Prostate gland (tissue), 2 donors: ENCODE measurements around the gene SARNP. TPM values are rescaled to one million over a fixed set of nuclear protein-coding genes. Genes with fewer than 3 reads are reported as not detected.
"Not testable (repeated sequence)": the region's sequence is repeated elsewhere in the genome, so short reads cannot be mapped to it uniquely, and the experiment has no call there.

Source experiments
- DNase-seq: peaks from one replicate; pipeline ENCODE4 v3.0.0-alpha.2; 2019; ENCODE audit warnings: low spot score
- H3K27ac ChIP-seq, 2 donors: fragments of 200-600 bp; sonication (generic); 2 replicates each; pipeline ENCODE4 v1.5.1; 2017 to 2019
- H3K27me3 ChIP-seq: fragments of 200-600 bp; sonication (generic); replicated peaks from 2 replicates; pipeline ENCODE4 v1.5.1; 2019; ENCODE audit not compliant: insufficient read depth
- H3K36me3 ChIP-seq, 2 donors: fragments of 200-600 bp; sonication (generic); 1 replicate in 1 of 2; 2 replicates in 1 of 2; pipeline versions ENCODE4 v1.5.1 to v1.8.1; 2017 to 2019
- H3K4me1 ChIP-seq: fragments of 200-600 bp; sonication (generic); replicated peaks from 2 replicates; pipeline ENCODE4 v1.5.1; 2019
- H3K4me3 ChIP-seq, 2 donors: fragments of 200-600 bp; sonication (generic); 2 replicates each; pipeline ENCODE4 v1.5.1; 2017 to 2019
- H3K9me3 ChIP-seq: fragments of 200-600 bp; sonication (generic); 2 replicates; pipeline ENCODE4 v1.5.1; 2017
- POLR2A ChIP-seq: fragments of 450-650 bp; IDR thresholded peaks from one replicate; pipeline ENCODE4 v1.6.1; 2016; ENCODE audit warnings: antibody characterized with exemption, mild to moderate bottlenecking
- POLR2AphosphoS5 ChIP-seq: sonication (generic); formaldehyde crosslinking; IDR thresholded peaks from one replicate; pipeline ENCODE4 v1.6.1; 2017; ENCODE audit warnings: antibody characterized with exemption
- WGBS: methylation state at CpG from one replicate; pipeline ENCODE4 v1.1.5; 2018; 5-methylcytosine and 5-hydroxymethylcytosine counted together
- intact Hi-C: fragments of 100-400 bp; cut with DNase I; formaldehyde crosslinking; loops from one replicate; pipeline ENCODE4 v1.14.2; 2022
- total RNA-seq, 2 donors: library from RNA; depleted of rRNA; stranded (reverse); fragments of >200 nt; gene quantifications; one replicate each; pipeline ENCODE4 v1.1.0, GENCODE V29; 2016
- TF ChIP-seq, protein P1 (sequence below), 4 experiments: fragments of 200-600 bp in 2 of 4; fragments of 450-650 bp in 2 of 4; sonication (generic) in 2 of 4; IDR thresholded peaks; 1 replicate in 3 of 4; 2 replicates in 1 of 4; pipeline ENCODE4 v1.5.1; 2016 to 2019; ENCODE audit warnings: antibody characterized with exemption in 4 of 4, mild to moderate bottlenecking in 2 of 4, moderate library complexity in 2 of 4

Gene SARNP
- total RNA-seq, 2 donors from 2014 or later = 65.9 to 75.9 TPM

- TF ChIP-seq, protein P1, sequence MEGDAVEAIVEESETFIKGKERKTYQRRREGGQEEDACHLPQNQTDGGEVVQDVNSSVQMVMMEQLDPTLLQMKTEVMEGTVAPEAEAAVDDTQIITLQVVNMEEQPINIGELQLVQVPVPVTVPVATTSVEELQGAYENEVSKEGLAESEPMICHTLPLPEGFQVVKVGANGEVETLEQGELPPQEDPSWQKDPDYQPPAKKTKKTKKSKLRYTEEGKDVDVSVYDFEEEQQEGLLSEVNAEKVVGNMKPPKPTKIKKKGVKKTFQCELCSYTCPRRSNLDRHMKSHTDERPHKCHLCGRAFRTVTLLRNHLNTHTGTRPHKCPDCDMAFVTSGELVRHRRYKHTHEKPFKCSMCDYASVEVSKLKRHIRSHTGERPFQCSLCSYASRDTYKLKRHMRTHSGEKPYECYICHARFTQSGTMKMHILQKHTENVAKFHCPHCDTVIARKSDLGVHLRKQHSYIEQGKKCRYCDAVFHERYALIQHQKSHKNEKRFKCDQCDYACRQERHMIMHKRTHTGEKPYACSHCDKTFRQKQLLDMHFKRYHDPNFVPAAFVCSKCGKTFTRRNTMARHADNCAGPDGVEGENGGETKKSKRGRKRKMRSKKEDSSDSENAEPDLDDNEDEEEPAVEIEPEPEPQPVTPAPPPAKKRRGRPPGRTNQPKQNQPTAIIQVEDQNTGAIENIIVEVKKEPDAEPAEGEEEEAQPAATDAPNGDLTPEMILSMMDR (IDR thresholded peaks at IDR 0.05) = no peak
- TF ChIP-seq POLR2A (no peak), POLR2AphosphoS5 (no peak)
- Histone ChIP-seq H3K27ac (no peak overlapping the region), H3K4me1 (no peaks in the 10 kb centered on the region), H3K9me3 (no peaks in the 10 kb centered on the region), H3K4me3 (no peak overlapping the region), H3K36me3 (no peaks in the 10 kb centered on the region), H3K27me3 (no peaks in the 10 kb centered on the region)
- DNase-seq = no peak
- WGBS = 83% methylated on average over 11 of the region's 11 CpGs
- intact Hi-C loops = no loop called here
These were observed 23.2 kb upstream of the SARNP start for GRCh38 chr12:55840581-55841351.

DNA sequence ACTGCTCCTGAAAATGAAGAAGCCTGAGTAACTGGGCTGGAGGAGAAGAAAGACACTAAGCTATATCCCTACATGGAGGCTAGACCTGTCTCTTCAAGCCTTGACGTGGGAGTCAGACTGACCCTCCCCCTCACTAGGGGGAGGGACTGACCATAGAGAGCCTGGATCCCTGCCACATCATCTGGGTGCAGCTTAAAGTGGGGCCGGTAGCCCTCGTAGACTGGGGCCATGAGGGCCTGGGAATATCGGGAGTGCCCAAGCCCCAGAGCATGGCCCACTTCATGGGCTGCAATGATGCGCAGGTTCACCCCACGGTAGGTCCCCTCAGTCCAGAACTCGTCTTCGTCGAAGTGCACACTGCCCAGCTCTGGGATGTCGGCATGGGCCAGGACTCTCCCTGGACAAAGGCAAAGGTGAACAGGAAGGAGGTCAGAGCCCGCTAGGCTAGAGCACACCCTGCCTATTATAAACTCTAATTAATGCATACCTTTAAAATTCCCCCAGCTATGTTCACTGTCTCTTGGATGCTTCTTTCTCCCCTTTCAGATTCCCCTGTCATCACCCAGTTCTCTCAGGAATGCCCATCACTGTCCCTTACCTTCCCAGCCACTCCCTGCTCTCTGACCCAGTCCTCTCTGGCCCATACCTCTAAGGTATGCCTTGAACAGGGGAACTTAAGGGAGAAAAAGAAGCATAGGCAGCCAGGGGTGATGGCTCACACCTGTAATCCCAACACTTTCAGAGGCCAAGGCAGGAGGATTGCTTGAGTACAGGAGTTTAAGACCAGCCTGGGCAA lies 22.0 kb upstream of the SARNP start:
- intact Hi-C loops = no loop called here
- 78% methylated on average over 11 of the region's 11 CpGs for WGBS
- H3K36me3 ChIP-seq = no peaks in the 10 kb centered on the region
- no peak overlapping the region for H3K4me3 ChIP-seq
- no peaks in the 10 kb centered on the region for H3K4me1 ChIP-seq
- H3K27ac ChIP-seq = no peak overlapping the region
- no peak for TF ChIP-seq POLR2A
- no peak for TF ChIP-seq POLR2AphosphoS5
- TF ChIP-seq, protein P1 (IDR thresholded peaks at IDR 0.05) = no peak
- H3K9me3 ChIP-seq = no peaks in the 10 kb centered on the region
- H3K27me3 ChIP-seq = no peaks in the 10 kb centered on the region
- DNase-seq = no peak

- H3K4me3 ChIP-seq = no peak overlapping the region
- no peaks in the 10 kb centered on the region for H3K9me3 ChIP-seq
- no peak overlapping the region for H3K27ac ChIP-seq
- 97% methylated on average over 3 of the region's 3 CpGs for WGBS
- TF ChIP-seq POLR2A = no peak
- intact Hi-C loops = no loop called here
- no peaks in the 10 kb centered on the region for H3K36me3 ChIP-seq
- no peak for DNase-seq
- H3K27me3 ChIP-seq = no peaks in the 10 kb centered on the region
- no peaks in the 10 kb centered on the region for H3K4me1 ChIP-seq
These were observed 20.8 kb upstream of the SARNP start for GRCh38 chr12:55838361-55838760.

DNA sequence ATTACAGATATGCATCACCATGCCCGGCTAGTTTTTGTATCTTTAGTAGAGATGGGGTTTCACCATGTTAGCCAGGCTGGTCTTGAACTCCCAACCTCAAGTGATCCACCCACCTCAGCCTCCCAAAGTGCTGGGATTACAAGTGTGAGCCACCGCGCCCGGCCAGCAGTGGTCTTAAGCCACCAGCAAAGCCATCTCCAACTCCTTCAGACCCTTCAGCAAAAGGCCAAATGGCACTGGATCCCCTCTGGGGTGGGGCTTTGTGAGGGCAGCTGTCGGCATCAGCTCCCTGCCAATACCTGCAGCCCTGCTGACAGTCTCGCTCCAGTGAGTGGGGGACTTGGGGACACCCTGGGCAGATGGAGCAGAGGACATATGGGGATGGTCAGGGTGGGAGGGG lies 16.9 kb upstream of the SARNP start:
- H3K27me3 ChIP-seq, H3K36me3 ChIP-seq, H3K4me3 ChIP-seq, H3K27ac ChIP-seq, intact Hi-C loops, H3K9me3 ChIP-seq, DNase-seq, H3K4me1 ChIP-seq: not testable (repeated sequence)
- WGBS = 72% methylated on average over 6 of the region's 6 CpGs

DNA sequence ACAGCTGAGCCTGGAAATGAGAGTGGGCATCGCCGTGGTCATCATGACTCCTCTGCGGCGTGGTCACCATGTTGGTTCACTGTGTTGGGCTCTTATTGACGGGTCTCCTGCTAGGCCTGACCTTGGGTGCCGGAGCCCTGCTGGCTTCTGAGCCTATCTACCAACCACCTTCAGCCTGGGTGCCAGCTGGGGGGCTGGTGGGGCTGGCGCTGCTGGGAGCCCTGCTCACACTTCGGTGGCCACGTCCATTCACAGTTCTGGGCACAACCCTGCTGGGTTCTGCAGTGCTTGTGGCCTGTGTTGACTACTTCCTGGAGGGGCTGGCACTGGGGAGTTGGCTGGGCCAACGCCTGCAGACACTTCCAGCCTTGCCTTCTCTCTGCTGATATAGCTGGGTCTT lies 15.5 kb upstream of the SARNP start:
- H3K36me3 ChIP-seq = no peaks in the 10 kb centered on the region
- no peak overlapping the region for H3K4me3 ChIP-seq
- 95% methylated on average over 10 of the region's 10 CpGs for WGBS
- H3K27ac ChIP-seq = no peak overlapping the region
- H3K27me3 ChIP-seq = no peaks in the 10 kb centered on the region
- no peaks in the 10 kb centered on the region for H3K9me3 ChIP-seq
- no peak for TF ChIP-seq POLR2A
- TF ChIP-seq POLR2AphosphoS5 = no peak
- TF ChIP-seq, protein P1 (IDR thresholded peaks at IDR 0.05) = no peak
- H3K4me1 ChIP-seq = peaks cover 4% of the 10 kb centered on the region
- DNase-seq = no peak
- intact Hi-C loops = no loop called here
